ENCODE measurements around the gene ARL13A. TPM values are rescaled to one million over a fixed set of nuclear protein-coding genes. Genes with fewer than 3 reads are reported as not detected.

ARL13A gene
- not detected for total RNA-seq
- long read RNA-seq, result 0 reads

DNA sequence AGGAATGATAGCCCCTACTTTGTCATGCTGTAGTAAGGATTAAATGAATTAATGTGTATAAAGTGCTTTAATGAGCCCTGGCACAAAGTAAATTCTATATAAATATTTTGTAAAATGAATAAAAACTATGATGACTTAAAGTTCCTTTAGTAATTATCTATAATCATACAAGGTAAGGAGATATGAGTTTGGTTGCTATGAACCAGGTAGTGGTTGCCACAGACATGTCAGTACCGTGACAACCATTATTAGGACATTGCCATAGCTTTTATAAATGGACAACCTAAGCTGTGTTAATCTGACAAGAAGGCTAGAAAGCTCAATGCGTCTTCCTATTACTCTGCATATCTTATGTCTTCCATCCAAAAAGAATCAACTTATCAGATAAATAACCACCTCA lies at the start of gene ARL13A:
Gene ARL13A (plus strand): TSS at position 301 of the 400 bp plus-strand sequence. CDS start 3,982 bp downstream, outside the sequence.
- no peak for TF ChIP-seq CTCF (IDR thresholded peaks at IDR 0.05; ENCODE audit: borderline replicate concordance)
- no peak within 1 kb of the TSS for H3K4me3 ChIP-seq
- no peaks in the 10 kb centered on the region for H3K27me3 ChIP-seq (ENCODE audit: low read depth)
- H3K36me3 ChIP-seq, result no peaks in the 10 kb centered on the region
- H3K27ac ChIP-seq (replicated peaks), result no peak within 1 kb of the TSS
- H3K4me1 ChIP-seq, result no peaks in the 10 kb centered on the region
- no peaks in the 10 kb centered on the region for H3K9me3 ChIP-seq (replicated peaks)
- intact Hi-C loops (cut with micrococcal nuclease), result no loop called here
- no peak for DNase-seq

- no peaks in the 10 kb centered on the region for H3K27me3 ChIP-seq (ENCODE audit: low read depth)
- H3K27ac ChIP-seq (replicated peaks), result no peak overlapping the region
- no peaks in the 10 kb centered on the region for H3K36me3 ChIP-seq
- DNase-seq, result no peak
- H3K9me3 ChIP-seq (replicated peaks), result no peaks in the 10 kb centered on the region
- no peak for TF ChIP-seq CTCF (IDR thresholded peaks at IDR 0.05; ENCODE audit: borderline replicate concordance)
- H3K4me1 ChIP-seq, result no peaks in the 10 kb centered on the region
- intact Hi-C loops (cut with micrococcal nuclease), result no loop called here
- no peak overlapping the region for H3K4me3 ChIP-seq
Measured at GRCh38 chrX:100924375-100924774, 45.1 kb upstream of the ARL13A start.

GRCh38 chrX:100926453-100926852 lies 43.1 kb upstream of the ARL13A start:
- no peaks in the 10 kb centered on the region for H3K36me3 ChIP-seq
- no peak overlapping the region for H3K4me3 ChIP-seq
- no peaks in the 10 kb centered on the region for H3K4me1 ChIP-seq
- H3K9me3 ChIP-seq (replicated peaks), result no peaks in the 10 kb centered on the region
- H3K27me3 ChIP-seq (ENCODE audit: low read depth), result no peaks in the 10 kb centered on the region
- TF ChIP-seq CTCF (IDR thresholded peaks at IDR 0.05; ENCODE audit: borderline replicate concordance), result no peak
- H3K27ac ChIP-seq (replicated peaks), result no peak overlapping the region
- intact Hi-C loops (cut with micrococcal nuclease), result no loop called here
- DNase-seq, result no peak

DNA sequence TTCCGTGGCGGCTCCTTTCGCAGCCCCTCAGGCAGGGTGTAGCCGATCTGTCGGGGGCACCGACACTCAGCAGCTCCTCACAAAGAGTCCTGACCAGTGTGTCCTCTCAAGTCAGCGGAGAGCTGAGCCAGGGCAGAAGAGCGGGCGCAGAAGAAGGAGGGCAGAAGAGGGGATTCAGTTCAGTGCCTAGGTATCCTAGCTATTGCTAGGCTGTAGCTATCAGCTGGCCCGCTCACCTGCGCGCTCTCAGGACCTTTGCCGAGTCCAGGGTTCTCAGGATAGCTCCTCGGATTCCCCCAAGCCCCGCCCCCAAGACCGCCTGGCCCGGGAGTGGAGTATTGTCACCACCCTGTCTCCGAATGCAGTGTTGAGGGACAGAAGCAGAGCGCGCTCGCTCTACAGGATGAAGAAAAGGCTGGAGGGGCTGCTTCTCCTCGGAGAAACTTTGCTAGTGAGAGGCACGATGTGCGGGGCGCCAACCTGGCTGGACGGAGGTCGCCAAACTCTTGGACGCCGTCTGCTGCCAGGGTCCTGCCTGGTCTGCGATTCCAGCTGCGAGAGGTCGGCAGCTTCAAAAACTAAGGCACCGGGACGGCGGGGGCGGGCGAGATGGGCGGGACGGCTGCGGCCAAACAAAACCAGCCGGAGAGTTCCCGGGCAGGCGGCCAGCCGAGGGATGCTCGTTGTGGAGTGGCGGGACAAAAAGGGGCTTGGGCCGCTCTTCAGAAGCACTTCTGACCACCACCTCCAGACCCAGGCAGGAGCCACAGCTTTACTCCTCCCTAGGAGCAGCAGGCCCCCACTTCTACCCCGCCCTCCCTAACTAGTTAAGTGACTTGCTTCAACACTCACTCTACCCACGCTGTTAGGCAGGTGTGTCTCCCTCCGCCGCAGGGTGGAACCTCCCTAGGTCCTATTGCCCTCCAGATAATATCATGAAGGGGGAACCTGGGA lies 40.6 kb upstream of the ARL13A start, which contains the start of gene XKRX:
Gene XKRX (minus strand): TSS at position 258 of the 954 bp plus-strand sequence. CDS start 613 bp downstream, outside the sequence.
- H3K4me3 ChIP-seq, result peak within 1 kb of the TSS; percentile 58
- H3K36me3 ChIP-seq, result no peaks in the 10 kb centered on the region
- no peaks in the 10 kb centered on the region for H3K4me1 ChIP-seq
- intact Hi-C loops (cut with micrococcal nuclease), result no loop called here
- no peaks in the 10 kb centered on the region for H3K9me3 ChIP-seq (replicated peaks)
- TF ChIP-seq CTCF (IDR thresholded peaks at IDR 0.05; ENCODE audit: borderline replicate concordance), result no peak
- no peak within 1 kb of the TSS for H3K27ac ChIP-seq (replicated peaks)
- H3K27me3 ChIP-seq (ENCODE audit: low read depth), result no peaks in the 10 kb centered on the region
- peak; percentile 20 for DNase-seq

DNA sequence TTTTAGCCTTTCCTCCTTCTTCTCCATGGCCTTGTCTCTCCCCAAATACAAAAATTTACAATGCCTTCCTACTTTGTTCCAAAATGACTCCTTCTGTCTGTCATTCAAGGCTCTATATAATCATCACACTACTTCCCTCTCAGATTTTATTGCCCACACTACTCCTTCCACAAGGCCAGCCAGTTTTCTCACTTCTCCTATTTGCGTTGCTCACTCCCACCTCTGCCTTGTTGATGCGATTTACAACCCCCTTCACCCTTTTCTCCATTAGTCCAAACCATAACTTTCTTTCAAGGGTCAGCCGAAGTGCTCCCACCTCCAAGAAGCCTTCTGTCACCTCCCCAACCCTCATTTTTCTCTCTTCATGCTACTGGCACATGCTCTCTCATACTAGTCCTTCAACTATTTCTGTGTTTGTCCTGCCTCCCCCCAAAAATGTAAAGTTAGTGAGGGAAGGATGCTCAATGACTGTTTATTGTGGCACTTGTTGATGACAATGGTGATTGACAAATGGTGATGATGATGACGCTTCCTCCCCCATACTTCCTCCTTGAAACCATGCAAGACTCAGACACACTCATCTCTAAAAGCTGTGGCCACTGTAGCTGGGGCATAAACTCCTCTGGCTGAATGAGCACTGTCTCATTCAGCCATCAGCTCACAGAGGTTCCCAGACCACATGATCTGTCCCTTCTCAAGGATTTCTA lies 38.1 kb upstream of the ARL13A start:
- Histone ChIP-seq H3K4me1 (no peaks in the 10 kb centered on the region), H3K27ac (replicated peaks) (no peak overlapping the region), H3K36me3 (no peaks in the 10 kb centered on the region), H3K9me3 (replicated peaks) (no peaks in the 10 kb centered on the region), H3K4me3 (no peak overlapping the region), H3K27me3 (ENCODE audit: low read depth) (no peaks in the 10 kb centered on the region)
- no peak for TF ChIP-seq CTCF (IDR thresholded peaks at IDR 0.05; ENCODE audit: borderline replicate concordance)
- intact Hi-C loops (cut with micrococcal nuclease), result no loop called here
- no peak for DNase-seq

All from left ventricle myocardium inferior (tissue), 1 donor.